Activated T-cell treated with anti-CD3 and anti-CD28 coated beads, Interleukin-2, amount 50 U/mL, for 72 hours (primary cell): ENCODE data around the gene SCML1. TPM values are rescaled to one million over a fixed set of nuclear protein-coding genes. Genes with fewer than 3 reads are reported as not detected.

Source experiments
- ATAC-seq, 2 donors: fragments of 150-1000 bp; cut with Tn5 transposase; replicated peaks in 1 of 2; 2 replicates each; pipeline ENCODE4 v1.10.0; 2021; ENCODE audit warnings: moderate library complexity in 2 of 2, mild to moderate bottlenecking in 1 of 2
- DNase-seq, 2 donors: peaks; one replicate each; pipeline ENCODE4 v3.0.0; 2021 to 2022; ENCODE audit warnings: mixed read lengths in 1 of 2
- H3K27ac Mint-ChIP-seq: one replicate; pipeline ENCODE4 v1.8.0; 2022; ENCODE audit warnings: mild to moderate bottlenecking, moderate library complexity, mixed read lengths
- H3K27me3 Mint-ChIP-seq: one replicate; pipeline ENCODE4 v1.8.0; 2022; ENCODE audit warnings: low read depth, mixed read lengths
- H3K36me3 Mint-ChIP-seq, 2 donors: one replicate each; pipeline ENCODE4 v1.8.0; 2022; ENCODE audit warnings: mixed read lengths in 2 of 2, mild to moderate bottlenecking in 1 of 2; ENCODE audit not compliant: insufficient read depth in 2 of 2
- H3K4me1 Mint-ChIP-seq: one replicate; pipeline ENCODE4 v1.8.0; 2022; ENCODE audit warnings: low read depth, mixed read lengths
- H3K4me3 Mint-ChIP-seq, 2 donors: one replicate each; pipeline ENCODE4 v1.8.0; 2022; ENCODE audit warnings: mild to moderate bottlenecking in 2 of 2, mixed read lengths in 2 of 2, moderate library complexity in 2 of 2
- H3K9me3 Mint-ChIP-seq, 2 donors: one replicate each; pipeline ENCODE4 v1.8.0; 2022; ENCODE audit warnings: mixed read lengths in 2 of 2
- total RNA-seq, 2 donors: library from RNA; stranded (reverse); gene quantifications; one replicate each; pipeline ENCODE4 v1.2.3, GENCODE V29; 2022

SCML1 gene
- total RNA-seq, 2 donors from 2014 or later, result 3.2 to 4.9 TPM

DNA sequence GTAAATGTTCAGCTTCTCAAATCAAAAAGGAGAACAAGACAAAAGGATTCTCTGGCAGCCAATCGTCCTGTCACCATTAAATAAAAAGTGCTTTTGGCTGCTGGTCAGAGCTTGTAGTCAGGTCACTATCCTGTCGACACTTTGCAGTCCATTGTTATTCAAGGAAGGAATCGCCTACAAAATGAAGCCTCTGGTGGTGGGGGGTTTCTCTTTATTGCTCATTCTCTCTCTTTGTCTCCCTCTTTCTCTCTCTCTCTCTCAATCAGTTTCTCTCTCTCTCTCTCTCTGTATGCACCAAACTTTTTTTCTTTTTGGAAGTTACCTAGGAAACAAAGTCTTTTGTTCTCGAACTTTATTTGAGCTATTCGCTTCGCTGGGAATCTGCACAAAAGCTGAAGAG, 17.6 kb upstream of the SCML1 start:
- H3K27ac Mint-ChIP-seq, result no peak overlapping the region
- DNase-seq, result no peak
- ATAC-seq, result no peak
- no peaks in the 10 kb centered on the region for H3K27me3 Mint-ChIP-seq
- H3K9me3 Mint-ChIP-seq, result no peaks in the 10 kb centered on the region
- H3K4me3 Mint-ChIP-seq, result no peak overlapping the region
- H3K4me1 Mint-ChIP-seq, result no peaks in the 10 kb centered on the region
- no peaks in the 10 kb centered on the region for H3K36me3 Mint-ChIP-seq

- Mint-ChIP-seq H3K4me3 (no peak overlapping the region), H3K36me3 (no peaks in the 10 kb centered on the region), H3K27me3 (no peaks in the 10 kb centered on the region), H3K4me1 (no peaks in the 10 kb centered on the region), H3K9me3 (no peaks in the 10 kb centered on the region), H3K27ac (no peak overlapping the region)
- ATAC-seq, result no peak
- DNase-seq, result no peak
Measured at GRCh38 chrX:17721715-17722114, 15.6 kb upstream of the SCML1 start.

GRCh38 chrX:17725181-17725580, 12.1 kb upstream of the SCML1 start:
- H3K4me3 Mint-ChIP-seq, result no peak overlapping the region
- no peak overlapping the region for H3K27ac Mint-ChIP-seq
- no peak for ATAC-seq

DNA sequence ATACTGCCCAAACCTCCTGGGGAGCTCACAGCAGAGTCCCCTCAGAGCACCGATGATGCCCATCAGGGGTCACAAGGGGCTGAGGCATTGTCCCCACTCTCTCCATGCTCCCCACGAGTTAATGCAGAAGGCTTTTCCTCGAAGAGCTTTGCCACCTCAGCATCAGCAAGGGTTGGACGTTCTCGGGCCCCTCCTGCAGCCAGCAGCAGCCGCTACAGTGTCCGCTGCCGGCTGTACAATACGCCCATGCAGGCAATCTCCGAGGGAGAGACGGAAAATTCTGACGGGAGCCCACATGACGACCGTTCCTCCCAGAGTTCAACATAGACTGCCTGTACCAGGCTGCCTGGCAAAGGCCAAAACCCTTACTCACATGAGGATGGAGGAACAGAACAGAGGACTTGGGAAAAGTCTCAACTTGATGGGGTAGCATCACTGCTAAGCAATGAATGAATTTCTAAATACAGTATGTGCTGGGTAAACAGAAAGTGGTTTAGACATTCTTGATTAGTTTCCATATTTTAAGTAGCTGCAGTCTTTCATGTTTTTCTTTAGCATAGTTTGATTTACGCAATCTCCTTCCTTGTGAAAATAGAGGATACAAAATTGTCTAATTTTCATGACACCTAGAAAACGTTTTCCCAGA, 5.0 kb upstream of the SCML1 start:
- Mint-ChIP-seq H3K9me3 (no peaks in the 10 kb centered on the region), H3K27me3 (peaks cover 24% of the 10 kb centered on the region), H3K27ac (no peak overlapping the region), H3K36me3 (no peaks in the 10 kb centered on the region), H3K4me3 (no peak overlapping the region), H3K4me1 (no peaks in the 10 kb centered on the region)
- ATAC-seq (no peak), DNase-seq (no peak)

More at GRCh38 chrX:17725181-17725580, 12.1 kb upstream of the SCML1 start:
- Mint-ChIP-seq H3K27me3 (peaks cover 15% of the 10 kb centered on the region), H3K9me3 (no peaks in the 10 kb centered on the region), H3K36me3 (no peaks in the 10 kb centered on the region), H3K4me1 (no peaks in the 10 kb centered on the region)
- DNase-seq, result no peak

DNA sequence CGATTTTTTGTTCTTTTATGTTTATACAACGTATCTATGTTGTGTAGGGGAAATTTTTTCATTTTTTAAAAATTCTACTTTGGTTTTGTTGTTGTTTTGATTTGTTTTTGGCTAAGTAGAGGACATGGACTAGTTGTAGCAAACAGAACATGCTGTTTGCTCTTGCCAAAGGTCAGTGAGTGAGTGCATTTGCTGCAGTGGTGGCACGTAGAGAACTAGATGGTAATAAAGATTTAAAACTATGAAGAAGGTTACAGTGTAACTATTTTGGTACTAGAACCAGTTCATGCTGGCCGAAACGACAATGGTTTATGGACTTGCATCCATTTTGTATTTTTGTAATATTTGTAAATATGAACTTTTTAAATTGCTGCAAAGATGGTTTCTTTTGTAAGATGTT, 1.9 kb upstream of the SCML1 start:
- H3K36me3 Mint-ChIP-seq, result peaks cover 0 to 3% of the 10 kb centered on the region in 2 donors
- ATAC-seq (no peak), DNase-seq (no peak)
- H3K4me1 Mint-ChIP-seq, result peaks cover 26% of the 10 kb centered on the region
- no peak overlapping the region for H3K27ac Mint-ChIP-seq
- H3K4me3 Mint-ChIP-seq, result peak overlapping the region in 1 of 2 donors; percentile 61
- H3K27me3 Mint-ChIP-seq, result peaks cover 32% of the 10 kb centered on the region
- no peaks in the 10 kb centered on the region for H3K9me3 Mint-ChIP-seq

DNA sequence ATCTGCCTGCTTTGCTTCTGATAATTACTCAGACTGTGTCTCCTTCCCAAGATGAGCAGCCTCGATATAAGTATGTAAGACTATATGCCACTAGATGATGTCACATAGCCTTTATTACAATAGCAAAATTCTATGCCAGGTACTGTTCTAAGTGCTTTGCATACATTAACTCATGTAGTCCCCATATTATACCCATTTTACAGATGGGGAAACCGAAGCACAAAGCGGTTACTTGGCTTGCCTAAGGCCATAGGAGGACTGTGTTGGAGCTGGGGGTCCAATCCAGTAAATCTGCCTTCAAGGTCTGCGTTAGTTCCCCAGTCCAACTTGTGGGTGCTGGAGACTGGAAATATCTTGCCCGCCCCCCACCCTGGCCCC, 826 bp upstream of the SCML1 start:
- Mint-ChIP-seq H3K36me3 (peaks cover 0 to 3% of the 10 kb centered on the region in 2 donors), H3K4me3 (peak overlapping the region; percentile 77 to 95), H3K9me3 (no peaks in the 10 kb centered on the region), H3K4me1 (peaks cover 29% of the 10 kb centered on the region), H3K27ac (no peak overlapping the region), H3K27me3 (peaks cover 35% of the 10 kb centered on the region)
- DNase-seq, result no peak
- ATAC-seq, result no peak

DNA sequence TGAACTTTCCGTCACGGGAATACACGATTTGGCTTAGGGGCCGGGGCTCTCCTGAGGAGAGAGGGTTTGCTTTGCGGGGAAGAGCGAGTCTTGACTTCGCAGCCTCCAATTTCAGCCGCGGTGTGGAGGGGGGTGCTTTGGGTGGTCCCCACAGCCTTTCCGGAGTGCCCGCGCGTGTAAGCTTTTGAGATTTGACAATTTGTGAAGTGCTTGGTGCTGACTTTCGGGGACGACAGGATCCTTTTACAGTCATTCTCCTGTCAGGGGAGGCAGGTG, 355 bp downstream of the SCML1 start:
- H3K36me3 Mint-ChIP-seq, result peaks cover 0 to 3% of the 10 kb centered on the region in 2 donors
- H3K4me3 Mint-ChIP-seq, result peak overlapping the region; percentile 91 to 95
- peak overlapping the region; percentile 79 for H3K27ac Mint-ChIP-seq
- H3K27me3 Mint-ChIP-seq, result peaks cover 41% of the 10 kb centered on the region
- DNase-seq, result peak in 1 of 2 donors; percentile 20
- peak; percentile 13 to 28 for ATAC-seq
- H3K9me3 Mint-ChIP-seq, result no peaks in the 10 kb centered on the region
- H3K4me1 Mint-ChIP-seq, result peaks cover 29% of the 10 kb centered on the region

- Mint-ChIP-seq H3K27me3 (peaks cover 42% of the 10 kb centered on the region), H3K27ac (peak overlapping the region; percentile 82), H3K4me3 (peak overlapping the region; percentile 91 to 95), H3K9me3 (no peaks in the 10 kb centered on the region), H3K36me3 (peaks cover 0 to 3% of the 10 kb centered on the region in 2 donors), H3K4me1 (peaks cover 29% of the 10 kb centered on the region)
- ATAC-seq (peak; percentile 35 to 42), DNase-seq (peak; percentile 33 to 34)
Measured at GRCh38 chrX:17737986-17738713, 857 bp downstream of the SCML1 start.

DNA sequence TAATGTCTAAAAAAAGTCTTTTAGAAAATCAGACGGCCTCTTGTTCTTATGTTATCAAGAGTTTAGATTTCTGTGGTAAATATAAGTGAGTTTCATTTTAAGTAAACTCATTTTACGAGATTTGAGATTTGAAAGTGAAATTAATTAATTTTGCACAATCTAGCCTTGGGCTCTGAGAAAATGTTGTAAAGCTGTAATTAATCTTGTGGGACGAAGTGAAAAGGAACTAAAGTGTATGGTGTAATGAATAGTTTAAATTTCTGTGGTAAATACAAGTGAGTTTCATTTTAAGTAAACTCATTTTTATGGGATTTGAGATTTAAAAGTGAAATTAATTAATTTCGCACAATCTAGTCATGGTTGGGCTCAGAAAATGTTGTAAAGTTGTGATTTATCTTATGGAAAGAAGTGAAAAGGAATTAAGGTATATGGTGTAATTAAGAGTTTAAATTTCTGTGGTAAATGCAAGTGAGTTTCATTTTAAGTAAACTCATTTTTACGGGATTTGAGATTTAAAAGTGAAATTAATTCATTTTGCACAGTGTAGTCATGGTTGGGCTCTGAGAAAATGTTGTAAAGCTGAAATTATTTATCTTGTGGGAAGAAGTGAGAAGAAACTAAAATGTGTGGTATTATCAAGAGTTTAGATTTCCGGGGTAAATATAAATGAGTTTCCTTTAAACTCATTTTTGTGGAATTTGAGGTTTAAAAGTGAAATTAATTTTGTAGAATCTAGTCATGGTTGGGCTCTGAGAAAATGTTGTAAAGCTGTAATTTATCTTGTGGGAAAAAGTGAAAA, 1.6 kb downstream of the SCML1 start:
- peak overlapping the region; percentile 91 to 95 for H3K4me3 Mint-ChIP-seq
- peak overlapping the region; percentile 82 for H3K27ac Mint-ChIP-seq
- H3K36me3 Mint-ChIP-seq, result peaks cover 0 to 3% of the 10 kb centered on the region in 2 donors
- DNase-seq (no peak), ATAC-seq (no peak)
- no peaks in the 10 kb centered on the region for H3K9me3 Mint-ChIP-seq
- peaks cover 36% of the 10 kb centered on the region for H3K27me3 Mint-ChIP-seq
- peaks cover 29% of the 10 kb centered on the region for H3K4me1 Mint-ChIP-seq

GRCh38 chrX:17740137-17741122, 3.1 kb downstream of the SCML1 start:
- H3K4me3 Mint-ChIP-seq, result no peak overlapping the region
- H3K27ac Mint-ChIP-seq, result no peak overlapping the region
- ATAC-seq, result no peak

DNA sequence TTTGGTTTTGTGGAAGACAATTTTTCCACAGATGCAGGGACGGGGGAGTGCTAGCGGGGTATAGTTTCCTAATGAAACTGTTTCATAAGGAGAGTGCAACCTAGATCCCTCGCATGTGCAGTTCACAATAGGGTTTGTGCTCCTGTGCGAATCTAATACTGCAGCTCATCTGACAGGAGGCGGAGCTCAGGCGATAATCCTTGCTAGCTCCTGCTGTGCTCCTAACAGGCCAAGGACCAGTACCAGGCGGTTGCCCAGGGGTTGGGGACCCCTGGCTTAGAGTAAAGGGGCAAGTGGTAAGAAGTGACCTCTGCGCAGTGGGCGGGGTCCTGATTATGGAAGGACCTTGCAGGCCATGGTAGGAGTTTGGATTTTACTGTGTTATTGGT, 3.8 kb downstream of the SCML1 start:
- Mint-ChIP-seq H3K36me3 (peaks cover 0 to 3% of the 10 kb centered on the region in 2 donors), H3K9me3 (no peaks in the 10 kb centered on the region), H3K27me3 (peaks cover 29% of the 10 kb centered on the region), H3K4me3 (no peak overlapping the region), H3K27ac (no peak overlapping the region), H3K4me1 (peaks cover 29% of the 10 kb centered on the region)
- ATAC-seq (no peak), DNase-seq (no peak)

More at GRCh38 chrX:17740137-17741122, 3.1 kb downstream of the SCML1 start:
- peaks cover 29% of the 10 kb centered on the region for H3K27me3 Mint-ChIP-seq
- DNase-seq, result no peak
- peaks cover 29% of the 10 kb centered on the region for H3K4me1 Mint-ChIP-seq
- H3K36me3 Mint-ChIP-seq, result peaks cover 0 to 3% of the 10 kb centered on the region in 2 donors
- H3K9me3 Mint-ChIP-seq, result no peaks in the 10 kb centered on the region

GRCh38 chrX:17743913-17744312, 6.6 kb downstream of the SCML1 start:
- no peak for DNase-seq
- ATAC-seq, result no peak
- no peak overlapping the region for H3K27ac Mint-ChIP-seq
- no peaks in the 10 kb centered on the region for H3K9me3 Mint-ChIP-seq
- H3K36me3 Mint-ChIP-seq, result peaks cover 0 to under 1% of the 10 kb centered on the region in 2 donors
- H3K27me3 Mint-ChIP-seq, result peaks cover 31% of the 10 kb centered on the region
- peaks cover 16% of the 10 kb centered on the region for H3K4me1 Mint-ChIP-seq
- H3K4me3 Mint-ChIP-seq, result no peak overlapping the region
